HG03521 (cell line): ENCODE data around the gene TM4SF18.

Source experiments
- ATAC-seq: cut with Tn5 transposase; IDR thresholded peaks from one replicate; pipeline ENCODE4 v1.9.1; 2021; ENCODE audit warnings: mild to moderate bottlenecking, moderate library complexity; ENCODE audit not compliant: unreplicated experiment

TM4SF18 gene

GRCh38 chr3:149331396-149331795 lies 2.0 kb downstream of the TM4SF18 start:
- no peak for ATAC-seq

- ATAC-seq: no peak
These were observed 2.7 kb downstream of the TM4SF18 start for GRCh38 chr3:149330609-149331331.

GRCh38 chr3:149327156-149327555 lies 6.3 kb downstream of the TM4SF18 start:
- ATAC-seq: no peak

GRCh38 chr3:149325581-149325980 lies 7.9 kb downstream of the TM4SF18 start:
- ATAC-seq: no peak

- ATAC-seq: no peak
These were observed 9.1 kb downstream of the TM4SF18 start for GRCh38 chr3:149324332-149324731.

GRCh38 chr3:149321640-149322039 lies 11.8 kb downstream of the TM4SF18 start:
- ATAC-seq: no peak

GRCh38 chr3:149321136-149321535 lies 12.3 kb downstream of the TM4SF18 start:
- no peak for ATAC-seq

- no peak for ATAC-seq
These were observed 13.7 kb downstream of the TM4SF18 start for GRCh38 chr3:149319750-149320149.

GRCh38 chr3:149317072-149317471 lies 16.4 kb downstream of the TM4SF18 start:
- ATAC-seq: no peak

GRCh38 chr3:149316437-149316836 lies 17.0 kb downstream of the TM4SF18 start:
- ATAC-seq: no peak

- no peak for ATAC-seq
These were observed 17.7 kb downstream of the TM4SF18 start for GRCh38 chr3:149315694-149316093.

GRCh38 chr3:149314807-149315578 lies 18.4 kb downstream of the TM4SF18 start:
- no peak for ATAC-seq

- no peak for ATAC-seq
These were observed 19.9 kb downstream of the TM4SF18 start for GRCh38 chr3:149313542-149313941.

GRCh38 chr3:149310796-149311534 lies 22.5 kb downstream of the TM4SF18 start:
- ATAC-seq: no peak

- ATAC-seq: no peak
These were observed 26.0 kb downstream of the TM4SF18 start for GRCh38 chr3:149307435-149307783.

GRCh38 chr3:149306751-149307434 lies 26.5 kb downstream of the TM4SF18 start:
- ATAC-seq: no peak

- ATAC-seq: no peak
These were observed 28.1 kb downstream of the TM4SF18 start for GRCh38 chr3:149305376-149305775.

GRCh38 chr3:149299938-149300801 lies 33.3 kb downstream of the TM4SF18 start:
- no peak for ATAC-seq

- ATAC-seq: no peak
These were observed 36.5 kb downstream of the TM4SF18 start for GRCh38 chr3:149296972-149297371.

- ATAC-seq: no peak
These were observed 40.8 kb downstream of the TM4SF18 start for GRCh38 chr3:149292666-149293065.
